ENCODE measurements around the gene BIK. TPM values are rescaled to one million over a fixed set of nuclear protein-coding genes. Genes with fewer than 3 reads are reported as not detected.

BIK gene
- total RNA-seq, 1 experiment from 2014 or later = 2.0 TPM

DNA sequence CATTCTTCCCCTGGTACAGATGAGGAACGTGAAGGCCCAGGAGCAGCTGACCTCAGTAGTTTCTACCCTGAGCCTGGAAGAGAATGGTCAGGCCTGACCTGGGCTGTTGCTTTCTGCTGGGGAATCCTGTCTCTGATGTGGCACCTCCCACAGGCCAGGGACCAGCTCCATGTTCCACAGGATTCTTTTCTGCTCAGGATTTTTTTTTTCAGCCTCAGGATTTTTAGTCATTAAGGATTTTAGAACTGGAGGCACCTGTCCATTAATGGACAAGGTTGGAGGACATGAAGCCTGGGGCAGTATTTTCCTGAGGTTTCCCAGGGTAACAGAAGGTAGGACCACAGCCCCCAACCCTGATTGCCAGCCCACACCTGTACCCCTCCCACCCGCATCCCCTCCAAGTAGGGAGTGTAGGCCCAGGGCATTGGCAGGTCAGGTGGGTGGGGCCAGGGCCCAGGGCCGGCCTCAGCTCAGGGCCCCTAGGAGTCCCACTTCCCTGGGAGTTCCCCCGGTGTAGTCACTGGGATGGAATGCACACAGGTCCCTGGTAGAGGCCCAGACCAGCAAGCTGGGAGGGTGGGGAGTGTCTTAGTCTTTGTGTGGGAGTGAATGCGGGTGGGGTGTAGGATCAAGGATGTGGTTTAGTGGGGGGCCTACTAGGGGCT, 16.1 kb downstream of the BIK start:
- Histone ChIP-seq H3K9me3 (ENCODE audit: low read depth, low read length, poor library complexity, severe bottlenecking) (no peaks in the 10 kb centered on the region), H3K36me3 (ENCODE audit: insufficient read depth, low read length, poor library complexity, severe bottlenecking) (no peaks in the 10 kb centered on the region), H3K27ac (ENCODE audit: low read depth, low read length, poor library complexity, severe bottlenecking) (no peak overlapping the region), H3K27me3 (replicated peaks; ENCODE audit: insufficient read depth, low read depth, low read length, poor library complexity) (no peaks in the 10 kb centered on the region), H3K4me3 (ENCODE audit: low read depth, low read length, poor library complexity, severe bottlenecking) (no peak overlapping the region), H3K4me1 (ENCODE audit: insufficient read depth, low read length, poor library complexity, severe bottlenecking) (peaks cover 6% of the 10 kb centered on the region)
- TF ChIP-seq, protein P1, sequence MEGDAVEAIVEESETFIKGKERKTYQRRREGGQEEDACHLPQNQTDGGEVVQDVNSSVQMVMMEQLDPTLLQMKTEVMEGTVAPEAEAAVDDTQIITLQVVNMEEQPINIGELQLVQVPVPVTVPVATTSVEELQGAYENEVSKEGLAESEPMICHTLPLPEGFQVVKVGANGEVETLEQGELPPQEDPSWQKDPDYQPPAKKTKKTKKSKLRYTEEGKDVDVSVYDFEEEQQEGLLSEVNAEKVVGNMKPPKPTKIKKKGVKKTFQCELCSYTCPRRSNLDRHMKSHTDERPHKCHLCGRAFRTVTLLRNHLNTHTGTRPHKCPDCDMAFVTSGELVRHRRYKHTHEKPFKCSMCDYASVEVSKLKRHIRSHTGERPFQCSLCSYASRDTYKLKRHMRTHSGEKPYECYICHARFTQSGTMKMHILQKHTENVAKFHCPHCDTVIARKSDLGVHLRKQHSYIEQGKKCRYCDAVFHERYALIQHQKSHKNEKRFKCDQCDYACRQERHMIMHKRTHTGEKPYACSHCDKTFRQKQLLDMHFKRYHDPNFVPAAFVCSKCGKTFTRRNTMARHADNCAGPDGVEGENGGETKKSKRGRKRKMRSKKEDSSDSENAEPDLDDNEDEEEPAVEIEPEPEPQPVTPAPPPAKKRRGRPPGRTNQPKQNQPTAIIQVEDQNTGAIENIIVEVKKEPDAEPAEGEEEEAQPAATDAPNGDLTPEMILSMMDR (conservative IDR thresholded peaks at IDR 0.05; ENCODE audit: low read depth, low read length) = no peak
- no peak for TF ChIP-seq EZH2 (IDR thresholded peaks at IDR 0.05; ENCODE audit: borderline replicate concordance, low read depth, low read length, poor library complexity, severe bottlenecking)
- no TSS peak for BruUV-seq (replicated peaks)
- DNase-seq (ENCODE audit: low spot score) = no peak
- ChIA-PET POLR2A (ENCODE audit: low non-redundant PET) (no interaction called here), CTCF (no interaction called here)
- intact Hi-C loops (cut with micrococcal nuclease; ENCODE audit: unreplicated experiment) = no loop called here

DNA sequence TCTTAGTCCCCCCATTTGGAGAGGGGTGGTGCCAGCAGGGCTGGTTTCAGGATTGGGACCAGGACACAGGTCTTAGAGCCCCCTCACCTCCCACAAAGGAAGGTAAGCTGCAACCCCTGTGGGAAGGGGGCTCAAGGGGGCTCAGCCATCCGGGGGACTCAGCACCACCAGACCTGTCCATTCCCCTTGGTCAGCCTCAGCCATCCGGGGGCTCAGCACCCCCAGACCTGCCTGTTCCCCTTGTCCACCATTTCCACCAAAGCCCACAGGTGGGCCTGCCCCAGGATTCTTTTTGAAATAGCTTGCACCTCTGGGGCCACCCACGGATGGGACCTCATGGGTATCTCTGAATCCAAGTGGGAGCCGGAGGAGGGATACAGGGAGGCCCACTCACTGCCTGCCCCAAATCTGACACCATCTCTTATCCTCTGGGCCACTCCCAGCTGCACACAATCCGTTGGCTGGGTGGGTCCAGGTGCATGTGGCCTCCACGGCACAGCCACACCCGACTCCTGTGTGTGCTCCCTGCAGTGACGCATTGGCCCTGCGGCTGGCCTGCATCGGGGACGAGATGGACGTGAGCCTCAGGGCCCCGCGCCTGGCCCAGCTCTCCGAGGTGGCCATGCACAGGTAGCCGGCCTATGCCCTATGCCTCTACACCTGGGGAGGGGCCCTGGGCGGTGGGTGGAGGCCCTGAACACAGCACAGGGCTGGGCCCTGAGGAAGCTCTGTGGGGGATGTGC, 16.8 kb downstream of the BIK start:
- DNase-seq (ENCODE audit: low spot score) = no peak
- H3K4me1 ChIP-seq (ENCODE audit: insufficient read depth, low read length, poor library complexity, severe bottlenecking) = peaks cover 6% of the 10 kb centered on the region
- no TSS peak for BruUV-seq (replicated peaks)
- CTCF ChIA-PET = no interaction called here
- no peaks in the 10 kb centered on the region for H3K9me3 ChIP-seq (ENCODE audit: low read depth, low read length, poor library complexity, severe bottlenecking)
- H3K27ac ChIP-seq (ENCODE audit: low read depth, low read length, poor library complexity, severe bottlenecking) = no peak overlapping the region
- intact Hi-C loops (cut with micrococcal nuclease; ENCODE audit: unreplicated experiment) = no loop called here
- H3K27me3 ChIP-seq (replicated peaks; ENCODE audit: insufficient read depth, low read depth, low read length, poor library complexity) = no peaks in the 10 kb centered on the region
- POLR2A ChIA-PET (ENCODE audit: low non-redundant PET) = no interaction called here
- H3K4me3 ChIP-seq (ENCODE audit: low read depth, low read length, poor library complexity, severe bottlenecking) = no peak overlapping the region
- H3K36me3 ChIP-seq (ENCODE audit: insufficient read depth, low read length, poor library complexity, severe bottlenecking) = no peaks in the 10 kb centered on the region
- TF ChIP-seq EZH2 (IDR thresholded peaks at IDR 0.05; ENCODE audit: borderline replicate concordance, low read depth, low read length, poor library complexity, severe bottlenecking) = no peak
- TF ChIP-seq, protein P1 (conservative IDR thresholded peaks at IDR 0.05; ENCODE audit: low read depth, low read length) = no peak

DNA sequence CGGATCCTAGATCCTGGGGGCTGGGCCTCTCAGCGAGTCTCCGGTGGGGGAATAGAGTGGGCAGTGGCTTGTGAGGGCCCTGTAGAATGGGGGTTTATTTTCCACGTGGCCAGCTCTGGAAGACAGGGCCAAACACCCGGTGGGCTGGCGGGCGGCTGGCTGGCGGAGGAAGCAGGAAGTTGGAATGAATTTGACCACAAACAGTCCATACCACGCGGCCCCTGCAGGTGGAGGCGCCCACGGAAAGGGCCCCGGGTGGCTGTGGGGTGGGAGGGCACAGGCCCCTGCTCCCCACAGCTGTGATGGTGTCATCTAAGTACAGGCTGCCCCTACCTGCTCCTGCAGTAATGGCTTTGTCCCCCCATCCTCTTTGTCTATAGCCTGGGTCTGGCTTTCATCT, 17.6 kb downstream of the BIK start:
- Histone ChIP-seq H3K9me3 (ENCODE audit: low read depth, low read length, poor library complexity, severe bottlenecking) (no peaks in the 10 kb centered on the region), H3K4me1 (ENCODE audit: insufficient read depth, low read length, poor library complexity, severe bottlenecking) (peaks cover 6% of the 10 kb centered on the region), H3K27ac (ENCODE audit: low read depth, low read length, poor library complexity, severe bottlenecking) (no peak overlapping the region), H3K36me3 (ENCODE audit: insufficient read depth, low read length, poor library complexity, severe bottlenecking) (peaks cover 6% of the 10 kb centered on the region), H3K27me3 (replicated peaks; ENCODE audit: insufficient read depth, low read depth, low read length, poor library complexity) (no peaks in the 10 kb centered on the region), H3K4me3 (ENCODE audit: low read depth, low read length, poor library complexity, severe bottlenecking) (no peak overlapping the region)
- CTCF ChIA-PET = no interaction called here
- DNase-seq (ENCODE audit: low spot score) = no peak
- intact Hi-C loops (cut with micrococcal nuclease; ENCODE audit: unreplicated experiment) = no loop called here
- TF ChIP-seq EZH2 (IDR thresholded peaks at IDR 0.05; ENCODE audit: borderline replicate concordance, low read depth, low read length, poor library complexity, severe bottlenecking) = no peak
- TF ChIP-seq, protein P1 (conservative IDR thresholded peaks at IDR 0.05; ENCODE audit: low read depth, low read length) = no peak
- POLR2A ChIA-PET (ENCODE audit: low non-redundant PET) = no interaction called here
- BruUV-seq (replicated peaks) = no TSS peak
